Mammary epithelial cell (primary cell): Measurements from ENCODE around the gene KRT10.
"Not testable (repeated sequence)": the region's sequence is repeated elsewhere in the genome, so short reads cannot be mapped to it uniquely, and the experiment has no call there.

Source experiments
- EZH2 ChIP-seq: IDR thresholded peaks from 2 replicates; pipeline ENCODE4 v1.6.1; 2012; ENCODE audit warnings: low read length, inconsistent platforms, borderline replicate concordance
- TF ChIP-seq, protein P1 (sequence below), 2 donors: IDR thresholded peaks in 1 of 2; conservative IDR thresholded peaks in 1 of 2; 2 replicates each; pipeline ENCODE4 v1.5.1; 2011 to 2012; ENCODE audit warnings: inconsistent platforms in 2 of 2, low read length in 2 of 2, mild to moderate bottlenecking in 2 of 2, control low read depth in 1 of 2, low read depth in 1 of 2; ENCODE audit not compliant: insufficient read depth in 1 of 2; ENCODE audit errors: extremely low read depth in 1 of 2

DNA sequence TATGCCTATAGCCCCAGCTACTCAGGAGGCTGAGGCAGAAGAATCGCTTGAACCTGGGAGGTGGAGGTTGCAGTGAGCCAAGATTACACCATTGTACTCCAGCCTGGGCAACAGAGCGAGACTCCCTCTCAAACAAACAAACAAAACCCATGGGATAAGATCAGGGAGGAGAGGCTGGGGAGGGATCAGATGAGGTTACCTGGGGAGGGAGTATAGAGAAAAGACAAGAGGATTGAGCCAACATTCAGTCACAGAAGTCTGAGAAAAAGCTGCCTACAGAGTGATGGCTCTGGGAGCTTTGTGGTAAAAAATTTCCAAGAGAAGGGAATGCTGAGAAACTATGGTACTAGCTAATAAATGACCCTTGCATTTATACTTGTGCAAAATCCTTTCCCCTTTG lies 36.3 kb upstream of the KRT10 start:
- TF ChIP-seq EZH2, result not testable (repeated sequence)
- TF ChIP-seq, protein P1, sequence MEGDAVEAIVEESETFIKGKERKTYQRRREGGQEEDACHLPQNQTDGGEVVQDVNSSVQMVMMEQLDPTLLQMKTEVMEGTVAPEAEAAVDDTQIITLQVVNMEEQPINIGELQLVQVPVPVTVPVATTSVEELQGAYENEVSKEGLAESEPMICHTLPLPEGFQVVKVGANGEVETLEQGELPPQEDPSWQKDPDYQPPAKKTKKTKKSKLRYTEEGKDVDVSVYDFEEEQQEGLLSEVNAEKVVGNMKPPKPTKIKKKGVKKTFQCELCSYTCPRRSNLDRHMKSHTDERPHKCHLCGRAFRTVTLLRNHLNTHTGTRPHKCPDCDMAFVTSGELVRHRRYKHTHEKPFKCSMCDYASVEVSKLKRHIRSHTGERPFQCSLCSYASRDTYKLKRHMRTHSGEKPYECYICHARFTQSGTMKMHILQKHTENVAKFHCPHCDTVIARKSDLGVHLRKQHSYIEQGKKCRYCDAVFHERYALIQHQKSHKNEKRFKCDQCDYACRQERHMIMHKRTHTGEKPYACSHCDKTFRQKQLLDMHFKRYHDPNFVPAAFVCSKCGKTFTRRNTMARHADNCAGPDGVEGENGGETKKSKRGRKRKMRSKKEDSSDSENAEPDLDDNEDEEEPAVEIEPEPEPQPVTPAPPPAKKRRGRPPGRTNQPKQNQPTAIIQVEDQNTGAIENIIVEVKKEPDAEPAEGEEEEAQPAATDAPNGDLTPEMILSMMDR (conservative IDR thresholded peaks at IDR 0.05 in 1 of 2, IDR thresholded peaks at IDR 0.05 in 1 of 2; ENCODE audit: extremely low read depth in 1 of 2, insufficient read depth in 1 of 2, low read depth in 1 of 2, low read length in 2 of 2), result not testable (repeated sequence)
